Left lobe of liver (tissue), 2 donors: ENCODE results near the gene UQCC3. TPM values are rescaled to one million over a fixed set of nuclear protein-coding genes. Genes with fewer than 3 reads are reported as not detected.
"Not testable (repeated sequence)": the region's sequence is repeated elsewhere in the genome, so short reads cannot be mapped to it uniquely, and the experiment has no call there.

ENCODE experiments used
- ATAC-seq: fragments of 200-7000 bp; cut with Tn5 transposase; one replicate; pipeline ENCODE4 v1.9.1; 2020; ENCODE audit warnings: mild to moderate bottlenecking, moderate library complexity
- DNase-seq: peaks from one replicate; pipeline ENCODE4 v3.0.0-alpha.2; 2020; ENCODE audit warnings: low spot score
- total RNA-seq: library from RNA; stranded (reverse); gene quantifications from one replicate; pipeline ENCODE4 v1.2.1, GENCODE V29; 2021
- donor health status: DM: no; HTN: no; CAD: no; lungs with moderate emphysema.
- donor health status: DM: no; HTN: yes; CAD: no.

UQCC3 gene
- 4.9 TPM for total RNA-seq

DNA sequence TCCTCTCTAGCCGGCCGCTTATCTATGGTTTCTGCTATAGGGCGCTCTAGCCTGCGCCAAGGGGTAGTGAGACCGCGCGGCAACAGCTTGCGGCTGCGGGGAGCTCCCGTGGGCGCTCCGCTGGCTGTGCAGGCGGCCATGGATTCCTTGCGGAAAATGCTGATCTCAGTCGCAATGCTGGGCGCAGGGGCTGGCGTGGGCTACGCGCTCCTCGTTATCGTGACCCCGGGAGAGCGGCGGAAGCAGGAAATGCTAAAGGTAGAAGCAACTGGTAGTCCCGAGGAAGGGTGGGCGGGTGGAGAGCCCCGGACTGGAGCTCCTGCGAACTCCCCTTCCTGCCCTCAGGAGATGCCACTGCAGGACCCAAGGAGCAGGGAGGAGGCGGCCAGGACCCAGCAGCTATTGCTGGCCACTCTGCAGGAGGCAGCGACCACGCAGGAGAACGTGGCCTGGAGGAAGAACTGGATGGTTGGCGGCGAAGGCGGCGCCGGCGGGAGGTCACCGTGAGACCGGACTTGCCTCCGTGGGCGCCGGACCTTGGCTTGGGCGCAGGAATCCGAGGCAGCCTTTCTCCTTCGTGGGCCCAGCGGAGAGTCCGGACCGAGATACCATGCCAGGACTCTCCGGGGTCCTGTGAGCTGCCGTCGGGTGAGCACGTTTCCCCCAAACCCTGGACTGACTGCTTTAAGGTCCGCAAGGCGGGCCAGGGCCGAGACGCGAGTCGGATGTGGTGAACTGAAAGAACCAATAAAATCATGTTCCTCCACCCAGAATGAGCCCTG, at the start of gene UQCC3, which contains the start of gene LBHD1:
UQCC3 (plus strand) TSS at position 66 of the 782 bp plus-strand sequence; CDS start at position 139, 73 bp downstream.
LBHD1 (minus strand) TSS at position 660 of the 782 bp plus-strand sequence. CDS start 2,236 bp downstream, outside the sequence.
- ATAC-seq (peak; percentile 81), DNase-seq (peak; percentile 78)

- DNase-seq (no peak), ATAC-seq (no peak)
Measured at GRCh38 chr11:62622476-62623089, 48.9 kb upstream of the UQCC3 start.

DNA sequence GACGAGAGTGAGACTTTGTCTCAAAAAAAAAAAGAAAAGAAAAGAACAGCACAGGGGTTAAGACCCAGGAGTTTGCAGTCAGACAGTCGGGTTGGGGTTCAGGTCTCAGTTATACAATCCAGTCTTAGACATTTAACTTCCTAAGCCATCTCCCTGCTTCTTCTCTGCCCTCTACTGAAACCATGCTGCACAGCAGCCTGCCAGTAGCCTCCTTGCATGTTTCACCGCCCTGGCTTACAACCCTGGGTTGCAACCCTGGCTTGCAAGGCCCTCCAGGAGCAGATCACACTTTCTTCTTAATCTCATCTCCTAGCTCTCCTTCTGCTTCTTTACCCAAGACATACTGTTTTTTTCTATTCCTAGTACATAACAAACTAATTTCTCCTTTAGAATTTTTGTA, 43.8 kb upstream of the UQCC3 start:
- DNase-seq (no peak), ATAC-seq (peak; percentile 31)

- ATAC-seq, result no peak
- DNase-seq, result no peak
Measured at GRCh38 chr11:62632492-62632891, 39.0 kb upstream of the UQCC3 start.

DNA sequence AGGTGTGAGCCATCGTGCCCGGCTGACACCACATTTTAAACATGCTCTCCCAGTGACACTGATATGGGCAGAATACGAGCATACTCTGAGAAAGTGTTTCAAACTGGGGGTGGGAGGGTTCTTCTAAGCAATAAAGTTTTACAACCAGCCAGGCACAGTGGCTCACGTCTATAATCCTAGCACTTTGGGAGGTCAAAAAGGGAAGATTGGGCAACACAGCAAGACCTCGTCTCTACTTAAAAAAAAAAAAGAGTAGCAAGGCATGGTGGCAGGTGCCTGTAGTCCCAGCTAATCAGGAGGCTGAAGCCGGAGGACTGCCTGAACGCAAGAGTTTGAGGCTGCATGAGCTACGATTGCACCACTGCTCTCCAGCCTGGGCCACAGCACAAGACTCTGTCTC, 27.3 kb upstream of the UQCC3 start:
- ATAC-seq (no peak), DNase-seq (no peak)

DNA sequence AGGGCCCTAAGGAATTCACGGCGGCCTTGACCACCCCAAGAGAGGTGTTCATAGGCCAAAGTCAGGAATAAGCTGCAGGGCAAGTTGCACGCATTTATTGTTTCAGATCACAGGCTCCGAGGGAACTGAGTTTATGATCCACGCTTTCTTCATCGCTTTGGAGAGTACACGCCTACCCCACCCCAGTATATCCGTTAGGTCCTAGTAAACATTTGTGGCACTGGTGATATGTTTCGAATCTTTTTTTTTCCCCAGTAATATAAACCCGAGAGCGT, 25.9 kb upstream of the UQCC3 start:
- ATAC-seq (no peak), DNase-seq (no peak)

GRCh38 chr11:62645946-62646824, 25.3 kb upstream of the UQCC3 start, which contains the start of gene GANAB:
TSS of gene GANAB (minus strand) at chr11:62646613. CDS start at chr11:62646599, 14 bp downstream.
- DNase-seq (peak; percentile 99), ATAC-seq (peak; percentile 93)

GRCh38 chr11:62646825-62647608, 24.5 kb upstream of the UQCC3 start:
- DNase-seq, result no peak
- peak; percentile 10 for ATAC-seq

GRCh38 chr11:62647609-62648005, 23.9 kb upstream of the UQCC3 start:
- no peak for DNase-seq
- no peak for ATAC-seq

DNA sequence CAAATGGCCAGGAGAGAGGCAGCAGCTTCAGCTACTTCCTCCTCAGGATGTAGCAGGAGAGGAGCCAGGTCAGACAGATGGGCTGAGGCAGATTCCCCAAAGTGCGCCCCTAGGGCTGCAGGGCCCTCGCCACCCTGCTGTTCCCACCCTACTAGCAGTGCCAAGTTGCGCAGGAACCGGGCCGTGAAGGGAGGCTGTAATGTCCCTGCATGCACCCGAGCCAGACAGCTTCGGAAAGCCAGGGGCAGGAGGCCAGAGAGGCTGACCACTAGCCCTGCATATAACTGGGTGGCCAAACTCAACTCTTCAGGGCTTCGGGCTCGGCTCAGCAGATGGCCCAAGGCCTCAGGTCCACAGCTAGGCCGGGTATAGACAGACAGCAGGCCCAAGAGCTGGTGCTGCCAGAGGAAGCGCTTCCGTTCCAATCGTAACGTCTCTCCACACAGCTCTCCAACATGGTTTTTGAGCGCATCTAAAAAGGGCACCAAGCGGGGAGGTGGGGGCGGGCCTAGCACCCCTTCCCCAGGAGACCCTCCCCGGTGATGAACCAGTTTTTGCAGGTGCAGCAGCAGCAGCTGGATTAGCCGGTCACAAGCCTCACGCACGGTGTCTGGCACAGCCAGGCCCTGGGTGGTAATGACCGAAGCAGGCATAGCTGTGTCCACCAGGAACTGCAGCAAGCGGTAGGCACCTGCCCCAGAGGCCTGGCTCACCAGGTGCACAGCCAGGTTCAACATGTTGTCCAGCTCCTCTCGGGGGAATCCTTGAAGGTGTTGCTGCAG, 23.1 kb upstream of the UQCC3 start:
- DNase-seq (no peak), ATAC-seq (no peak)

GRCh38 chr11:62648967-62649364, 22.5 kb upstream of the UQCC3 start:
- ATAC-seq, result no peak
- DNase-seq, result no peak

DNA sequence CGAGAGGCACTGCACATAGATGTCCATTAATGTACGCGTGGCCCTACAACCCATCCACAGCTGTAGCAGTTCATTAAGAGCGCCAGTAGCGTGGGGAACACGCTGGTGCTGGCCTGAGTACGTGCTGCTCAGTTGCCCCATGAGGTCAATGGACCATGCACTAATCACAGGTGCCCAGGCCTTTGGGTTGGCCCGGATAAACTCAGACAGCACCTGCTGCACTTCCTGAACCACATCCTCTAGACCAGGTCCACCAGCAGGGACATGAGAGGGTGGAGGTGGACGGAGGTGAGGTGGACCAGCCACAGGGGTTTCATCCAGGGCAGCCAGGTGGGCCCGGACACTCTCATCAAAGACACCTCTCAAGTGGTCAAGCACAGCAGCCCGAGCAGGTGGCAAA, 22.0 kb upstream of the UQCC3 start:
- ATAC-seq (no peak), DNase-seq (no peak)

DNA sequence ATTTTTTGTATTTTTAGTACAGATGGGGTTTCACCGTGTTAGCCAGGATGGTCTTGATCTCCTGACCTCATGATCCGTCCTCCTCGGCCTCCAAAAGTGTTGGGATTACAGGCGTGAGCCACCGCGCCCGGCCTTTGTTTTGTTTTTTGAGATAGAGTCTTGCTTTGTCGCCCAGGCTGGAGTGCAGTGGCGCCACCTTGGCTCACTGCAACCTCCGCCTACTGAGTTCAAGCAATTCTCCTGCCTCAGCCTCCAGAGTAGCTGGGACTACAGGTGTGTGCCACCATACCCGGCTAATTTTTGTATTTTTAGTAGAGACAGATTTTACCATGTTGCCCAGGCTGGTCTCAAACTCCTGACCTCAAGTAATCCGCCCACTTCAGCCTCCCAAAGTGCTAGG, 21.2 kb upstream of the UQCC3 start:
- ATAC-seq, DNase-seq: not testable (repeated sequence)

DNA sequence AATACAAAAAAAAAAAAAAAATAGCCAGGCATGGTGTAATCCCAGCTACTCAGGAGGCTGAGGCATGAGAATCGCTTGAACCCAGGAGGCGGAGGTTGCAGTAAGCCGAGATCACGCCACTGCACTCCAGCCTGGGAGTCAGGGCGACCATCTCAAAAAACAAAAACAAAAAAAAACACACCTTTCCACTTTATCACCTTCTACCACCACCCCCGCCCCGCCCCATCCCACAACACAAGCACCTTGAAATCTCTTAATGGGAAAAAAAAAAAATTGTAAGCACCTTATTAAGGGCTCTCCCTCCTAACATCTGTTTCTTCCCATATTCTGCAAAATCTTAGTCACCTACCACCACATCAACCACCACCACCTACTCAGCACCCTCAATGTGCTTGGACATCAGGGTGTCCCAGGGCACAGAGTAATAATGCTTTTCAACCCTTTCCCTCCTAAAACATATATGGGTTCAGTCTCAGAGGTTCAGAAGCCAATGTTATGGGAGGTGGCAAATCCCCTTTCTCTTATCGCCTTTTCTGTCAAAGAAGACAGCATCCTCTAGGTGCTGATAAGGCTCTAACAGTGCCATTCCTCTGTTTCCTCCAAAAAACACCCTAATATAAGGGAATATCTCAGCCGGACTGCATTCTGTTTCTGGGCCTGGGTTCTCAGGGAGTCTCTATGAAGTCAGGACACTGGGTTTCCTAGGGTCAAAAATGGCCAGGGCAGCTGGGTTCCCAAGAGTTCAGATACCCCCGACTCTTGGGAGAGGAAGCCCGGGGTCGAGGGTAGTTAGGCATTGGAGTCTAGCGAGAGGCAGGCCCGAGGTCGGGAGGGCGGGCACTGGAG, 19.1 kb upstream of the UQCC3 start:
- ATAC-seq (no peak), DNase-seq (no peak)

- ATAC-seq (no peak), DNase-seq (no peak)
Measured at GRCh38 chr11:62654297-62654696, 17.2 kb upstream of the UQCC3 start.

GRCh38 chr11:62656796-62657429, 14.6 kb upstream of the UQCC3 start:
- DNase-seq (no peak), ATAC-seq (no peak)

GRCh38 chr11:62664405-62665074, 6.9 kb upstream of the UQCC3 start:
- no peak for DNase-seq

GRCh38 chr11:62665075-62665598, 6.3 kb upstream of the UQCC3 start, which contains the start of the genes C11orf98 and CSKMT:
TSS of gene C11orf98 (minus strand) at chr11:62665210. CDS start at chr11:62665169, 41 bp downstream.
TSS of gene CSKMT (plus strand) at chr11:62665312. CDS start at chr11:62665880, 568 bp downstream.
- ATAC-seq, result peak; percentile 93

More at GRCh38 chr11:62664405-62665074, 6.9 kb upstream of the UQCC3 start:
- peak; percentile 43 for ATAC-seq

More at GRCh38 chr11:62665075-62665598, 6.3 kb upstream of the UQCC3 start, which contains the start of the genes C11orf98 and CSKMT:
- peak; percentile 96 for DNase-seq
